ENCODE measurements around the gene NID2.

DNA sequence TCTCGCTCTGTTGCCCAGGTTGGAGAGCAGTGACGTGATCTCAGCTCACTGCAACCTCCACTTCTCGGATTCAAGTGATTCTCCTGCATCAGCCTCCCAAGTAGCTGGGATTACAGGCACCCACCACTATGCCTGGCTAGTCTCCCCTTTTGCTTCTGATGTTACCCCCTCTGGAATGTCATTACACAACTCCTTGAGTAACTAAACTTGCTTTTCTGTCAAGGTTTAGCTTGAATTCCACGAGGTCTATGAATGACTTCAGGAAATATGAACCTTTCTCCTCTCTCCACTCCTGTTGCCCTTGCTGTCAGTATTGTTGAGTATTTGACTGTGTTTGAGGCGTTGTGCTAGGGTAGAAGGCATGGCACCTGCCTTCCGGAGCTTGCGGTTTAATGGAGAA is 96.3 kb downstream of the NID2 start:
- no peak for TF ChIP-seq POLR2AphosphoS5 (IDR thresholded peaks at IDR 0.05; ENCODE audit: low read depth, low read length)
- TF ChIP-seq, protein P1, sequence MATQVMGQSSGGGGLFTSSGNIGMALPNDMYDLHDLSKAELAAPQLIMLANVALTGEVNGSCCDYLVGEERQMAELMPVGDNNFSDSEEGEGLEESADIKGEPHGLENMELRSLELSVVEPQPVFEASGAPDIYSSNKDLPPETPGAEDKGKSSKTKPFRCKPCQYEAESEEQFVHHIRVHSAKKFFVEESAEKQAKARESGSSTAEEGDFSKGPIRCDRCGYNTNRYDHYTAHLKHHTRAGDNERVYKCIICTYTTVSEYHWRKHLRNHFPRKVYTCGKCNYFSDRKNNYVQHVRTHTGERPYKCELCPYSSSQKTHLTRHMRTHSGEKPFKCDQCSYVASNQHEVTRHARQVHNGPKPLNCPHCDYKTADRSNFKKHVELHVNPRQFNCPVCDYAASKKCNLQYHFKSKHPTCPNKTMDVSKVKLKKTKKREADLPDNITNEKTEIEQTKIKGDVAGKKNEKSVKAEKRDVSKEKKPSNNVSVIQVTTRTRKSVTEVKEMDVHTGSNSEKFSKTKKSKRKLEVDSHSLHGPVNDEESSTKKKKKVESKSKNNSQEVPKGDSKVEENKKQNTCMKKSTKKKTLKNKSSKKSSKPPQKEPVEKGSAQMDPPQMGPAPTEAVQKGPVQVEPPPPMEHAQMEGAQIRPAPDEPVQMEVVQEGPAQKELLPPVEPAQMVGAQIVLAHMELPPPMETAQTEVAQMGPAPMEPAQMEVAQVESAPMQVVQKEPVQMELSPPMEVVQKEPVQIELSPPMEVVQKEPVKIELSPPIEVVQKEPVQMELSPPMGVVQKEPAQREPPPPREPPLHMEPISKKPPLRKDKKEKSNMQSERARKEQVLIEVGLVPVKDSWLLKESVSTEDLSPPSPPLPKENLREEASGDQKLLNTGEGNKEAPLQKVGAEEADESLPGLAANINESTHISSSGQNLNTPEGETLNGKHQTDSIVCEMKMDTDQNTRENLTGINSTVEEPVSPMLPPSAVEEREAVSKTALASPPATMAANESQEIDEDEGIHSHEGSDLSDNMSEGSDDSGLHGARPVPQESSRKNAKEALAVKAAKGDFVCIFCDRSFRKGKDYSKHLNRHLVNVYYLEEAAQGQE (IDR thresholded peaks at IDR 0.05; ENCODE audit: insufficient read depth in 1 of 2, low read depth in 2 of 2, low read length in 2 of 2): no peak
- TF ChIP-seq SIN3A (IDR thresholded peaks at IDR 0.05; ENCODE audit: borderline replicate concordance, insufficient read depth, low read length): no peak

All from PFSK-1 (cell line).